Stimulated activated CD8-positive, alpha-beta memory T cell treated with anti-CD3 and anti-CD28 coated beads, Interleukin-7, amount 100 ng/mL, for 4 hours (primary cell): Measurements from ENCODE around the gene NACC2.

ENCODE experiments used
- DNase-seq, 2 donors: peaks; one replicate each; pipeline ENCODE4 v3.0.0-alpha.2; 2020; ENCODE audit warnings: low read depth in 2 of 2

NACC2 gene

DNA sequence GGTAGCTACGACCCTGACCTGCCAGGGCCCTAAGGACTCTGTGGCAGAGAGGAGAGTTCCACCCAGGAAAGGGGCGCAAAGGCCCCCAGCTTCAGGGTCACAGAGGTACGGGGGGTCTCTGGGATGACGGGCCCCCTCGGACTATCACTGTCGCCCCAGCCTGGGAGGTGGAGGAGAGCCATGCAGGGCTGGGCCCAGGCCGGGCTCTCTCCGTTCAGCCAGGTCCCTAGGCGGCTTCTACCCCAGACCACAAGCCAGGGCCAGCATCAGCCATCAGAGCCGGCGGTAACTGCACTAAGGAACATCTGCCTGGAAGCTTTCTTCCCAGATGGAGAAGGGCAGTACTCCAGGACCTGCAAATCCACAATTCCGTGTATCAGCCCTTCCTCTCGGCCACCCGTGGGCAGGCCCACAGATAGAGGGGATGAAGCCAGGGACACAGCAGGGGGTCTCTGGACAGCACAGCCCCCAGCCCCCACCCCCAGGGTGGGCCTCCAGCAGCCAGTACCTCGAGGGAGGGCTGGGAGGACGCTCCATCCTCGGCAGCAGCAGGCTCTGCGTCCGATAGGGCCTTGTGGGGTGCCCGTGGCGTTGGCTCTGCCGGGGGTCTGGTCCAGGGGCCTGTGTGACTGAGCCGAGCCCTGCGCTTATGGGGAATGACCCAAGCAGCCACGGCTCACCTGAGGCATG, 38.4 kb downstream of the NACC2 start:
- DNase-seq = no peak

GRCh38 chr9:136055715-136056545, 39.2 kb downstream of the NACC2 start:
- DNase-seq = no peak

DNA sequence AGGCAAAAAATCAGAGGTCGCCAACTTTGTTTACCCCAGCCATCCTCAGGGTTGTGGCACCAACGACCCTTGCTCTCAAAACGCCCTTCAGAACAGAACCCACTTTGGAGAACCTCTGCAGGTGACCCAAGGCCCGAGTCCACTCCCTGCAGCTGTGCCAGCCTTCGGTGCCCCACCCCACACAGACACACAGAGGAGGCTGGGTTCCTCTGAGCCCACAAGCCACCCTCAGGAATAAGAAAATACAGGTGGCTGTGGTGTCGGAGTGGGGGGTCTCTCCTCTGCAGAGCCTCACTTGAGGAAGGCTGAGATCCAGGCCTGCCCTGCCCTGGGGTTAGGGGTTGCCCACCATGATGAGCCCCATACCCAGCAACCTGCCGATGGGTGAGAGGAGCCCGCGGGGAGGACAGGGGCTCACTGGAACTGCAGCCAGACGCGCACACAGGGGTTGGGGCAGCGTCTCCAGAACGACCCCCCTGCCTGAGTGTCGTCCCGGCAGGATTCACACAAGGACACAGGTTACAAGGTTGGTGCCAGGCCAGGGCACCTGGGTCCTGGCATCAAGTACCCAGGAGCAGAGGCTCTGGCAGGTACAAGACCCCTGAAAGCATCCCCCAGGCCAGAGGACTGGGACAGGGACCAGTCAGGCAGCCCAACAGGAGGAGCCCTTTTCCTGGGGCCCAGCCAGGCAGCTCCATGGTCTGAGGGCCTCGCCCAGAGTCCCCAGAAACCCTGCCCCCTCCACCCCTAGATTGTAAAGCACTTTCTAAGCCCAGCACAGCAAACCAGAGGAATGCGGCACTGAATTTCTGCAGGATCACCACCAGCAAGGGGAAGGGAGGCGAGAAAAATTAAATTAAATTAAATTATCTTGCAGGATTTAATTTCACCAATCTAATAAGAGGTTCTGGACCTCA, 40.0 kb downstream of the NACC2 start:
- no peak for DNase-seq

DNA sequence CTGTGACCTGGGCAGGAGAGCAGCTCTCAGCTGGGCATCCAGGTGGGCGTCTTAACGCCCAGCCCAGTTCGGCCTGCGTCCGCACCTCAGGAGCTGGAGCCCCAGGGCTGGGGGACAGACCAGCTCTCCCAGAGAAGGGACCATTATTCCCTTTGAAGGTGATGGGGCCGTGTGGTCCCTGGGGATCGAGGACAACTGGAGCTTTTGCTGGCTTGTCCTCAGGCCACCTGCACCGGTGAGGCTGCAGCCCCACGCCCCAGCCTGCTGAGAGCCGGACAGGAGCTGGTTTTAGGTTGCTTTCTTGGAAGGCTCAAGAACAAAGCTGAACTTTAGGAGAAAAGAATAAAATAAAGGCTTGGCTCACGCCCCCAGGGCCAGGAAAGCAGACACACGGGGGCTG, 40.9 kb downstream of the NACC2 start:
- no peak for DNase-seq

DNA sequence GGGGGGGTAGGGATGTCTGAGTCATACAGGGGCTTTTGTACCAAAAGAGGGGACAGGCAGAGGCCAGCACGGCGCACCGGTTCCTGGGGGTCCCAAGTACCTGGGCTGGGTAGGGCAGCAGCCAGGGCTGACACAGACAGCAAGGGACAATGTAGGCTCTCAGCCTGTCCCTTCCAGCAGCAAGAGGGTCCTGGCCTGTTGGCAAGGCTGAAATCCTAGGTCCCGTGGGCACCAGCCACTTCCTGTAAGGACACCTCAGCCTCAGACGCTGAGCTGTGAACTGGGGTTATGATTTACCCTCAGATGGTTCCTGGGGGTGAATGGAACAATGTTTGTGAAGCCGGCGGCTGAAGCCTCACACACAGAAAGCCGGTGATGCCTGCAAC, 41.3 kb downstream of the NACC2 start:
- no peak for DNase-seq

DNA sequence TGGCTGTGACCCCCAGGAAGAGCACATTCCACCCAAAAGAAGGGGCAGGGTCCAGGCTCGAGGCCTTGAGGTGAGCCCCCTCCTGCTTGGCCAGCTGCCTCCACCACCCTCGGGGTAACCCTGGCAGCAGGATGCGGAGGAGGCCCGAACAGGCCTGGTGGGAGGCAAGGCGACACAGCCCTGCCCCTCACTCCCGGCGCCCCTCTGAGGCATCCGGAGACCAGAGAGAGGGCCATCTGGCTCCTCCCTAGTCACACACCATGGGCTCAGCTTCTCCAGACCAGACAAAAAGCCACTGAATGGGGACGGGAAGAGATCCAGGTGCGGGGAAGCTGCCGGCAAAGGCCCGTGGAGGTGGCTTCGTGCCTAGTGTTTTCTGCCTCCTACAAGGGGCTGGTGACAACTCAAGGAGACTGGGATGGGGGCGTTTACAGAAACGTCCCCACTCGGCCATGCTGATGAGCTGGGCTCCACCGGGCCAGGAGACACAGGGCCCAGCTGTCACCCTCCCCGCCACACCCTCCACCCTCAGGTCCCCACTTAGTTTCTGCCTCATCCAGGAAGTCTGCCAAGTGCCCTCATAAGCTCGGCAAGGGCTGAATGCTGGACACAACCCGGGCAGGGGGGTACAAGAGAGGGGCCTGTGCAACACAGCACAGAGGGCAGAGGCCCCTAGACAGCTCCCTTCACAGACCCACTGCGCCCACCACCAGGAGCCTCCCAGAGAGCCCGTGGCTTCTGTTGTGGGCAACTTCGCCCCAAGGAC, 41.9 kb downstream of the NACC2 start:
- no peak for DNase-seq

DNA sequence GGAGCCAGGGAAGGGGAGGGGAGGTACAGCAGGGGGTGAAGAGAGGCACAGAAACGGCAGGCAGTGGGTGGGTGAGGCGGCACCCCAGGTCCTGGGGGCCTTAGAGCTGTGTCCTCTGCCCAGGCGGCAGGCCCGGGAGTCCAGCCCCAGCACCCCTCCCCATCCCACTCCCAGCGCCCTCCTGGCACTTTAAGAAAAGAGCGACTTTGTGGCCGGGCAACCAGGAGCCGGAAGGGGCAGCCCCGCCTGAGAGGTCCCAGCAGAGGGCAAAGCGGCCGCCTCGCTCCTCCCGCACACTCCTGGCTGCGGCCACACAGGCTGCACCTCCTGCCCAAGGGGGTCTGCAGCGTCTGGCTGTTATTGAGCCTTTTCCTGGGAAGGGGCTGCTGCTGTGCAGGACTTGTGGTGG, 42.6 kb downstream of the NACC2 start:
- no peak for DNase-seq

GRCh38 chr9:136051837-136052471, 43.1 kb downstream of the NACC2 start:
- no peak for DNase-seq

GRCh38 chr9:136051453-136051836, 43.6 kb downstream of the NACC2 start:
- no peak for DNase-seq

DNA sequence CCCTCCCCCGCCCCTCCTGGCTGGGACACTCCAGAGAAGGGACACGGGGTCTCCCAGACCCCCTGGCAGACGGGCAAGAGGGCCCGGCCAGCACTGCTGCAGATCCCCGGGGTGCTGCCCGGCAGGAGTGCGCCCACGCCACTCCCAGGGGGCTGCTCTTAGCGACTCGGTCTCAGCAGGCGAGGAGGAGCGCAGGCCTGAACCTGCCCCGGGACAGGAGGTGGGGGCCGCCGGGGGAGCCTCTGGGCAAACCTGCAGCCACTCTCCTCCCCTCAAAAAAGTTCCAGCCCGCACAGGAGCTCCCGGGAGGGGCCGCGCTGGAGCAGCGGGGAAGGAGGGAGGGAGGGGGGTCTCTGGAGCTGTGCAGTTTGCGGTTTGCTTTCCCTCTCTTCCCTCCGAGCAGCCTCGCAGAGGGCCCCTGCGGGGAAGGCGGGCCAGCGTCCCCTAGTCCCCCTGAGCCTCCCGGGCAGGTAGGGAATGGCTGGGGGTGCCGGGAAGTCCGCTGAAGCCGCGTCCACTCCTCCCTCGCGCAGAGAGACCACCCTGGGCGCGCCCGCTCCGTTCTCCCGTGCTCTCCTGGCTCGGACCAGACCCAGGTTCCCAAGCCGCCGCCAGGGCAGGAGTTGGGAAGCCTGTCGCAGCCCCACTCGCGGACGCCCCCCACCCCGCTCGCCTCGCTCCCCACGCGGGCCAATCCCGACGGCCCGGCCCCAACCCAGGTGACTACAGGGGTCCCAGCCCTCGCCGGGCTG, 44.2 kb downstream of the NACC2 start:
- no peak for DNase-seq

- DNase-seq = no peak
These were observed 44.8 kb downstream of the NACC2 start for GRCh38 chr9:136050266-136050700.

DNA sequence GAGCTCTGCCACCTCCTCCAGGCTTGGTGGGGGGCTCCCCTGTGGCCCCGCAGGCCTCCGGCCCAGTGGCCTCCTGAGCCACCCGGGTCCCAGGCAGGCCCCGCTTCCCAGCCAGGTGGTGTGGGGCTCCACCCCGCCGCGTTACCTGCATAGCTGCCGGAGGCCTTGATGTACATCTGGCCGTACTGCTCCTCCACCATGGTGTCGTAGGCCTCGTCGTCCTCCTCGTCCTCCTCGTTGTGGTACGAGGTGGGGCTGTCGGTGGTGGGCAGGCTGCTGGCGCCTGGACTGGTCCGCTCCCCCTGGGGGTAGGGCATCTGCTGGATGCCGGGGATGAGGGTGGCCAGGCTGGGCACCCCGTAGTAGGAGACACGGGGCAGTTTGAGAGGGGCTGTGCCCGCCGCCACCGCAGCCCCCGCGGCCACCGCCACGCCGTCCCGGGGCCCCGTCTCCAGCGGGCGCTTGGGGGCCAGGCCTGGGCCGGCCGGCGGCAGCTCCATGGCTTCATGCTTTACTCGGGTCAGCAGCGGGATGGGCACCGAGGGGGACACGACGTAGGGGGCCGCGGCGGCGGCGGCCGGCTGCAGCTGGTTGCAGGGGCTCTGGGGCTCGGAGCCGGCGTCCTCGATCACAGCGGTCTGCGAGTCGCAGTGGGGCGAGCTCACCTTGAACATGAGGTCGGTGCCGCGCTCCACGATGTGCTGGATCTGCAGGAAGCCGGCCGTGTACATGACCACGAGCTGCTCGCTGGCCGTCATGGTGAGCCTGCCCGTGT, 45.4 kb downstream of the NACC2 start:
- DNase-seq = no peak

DNA sequence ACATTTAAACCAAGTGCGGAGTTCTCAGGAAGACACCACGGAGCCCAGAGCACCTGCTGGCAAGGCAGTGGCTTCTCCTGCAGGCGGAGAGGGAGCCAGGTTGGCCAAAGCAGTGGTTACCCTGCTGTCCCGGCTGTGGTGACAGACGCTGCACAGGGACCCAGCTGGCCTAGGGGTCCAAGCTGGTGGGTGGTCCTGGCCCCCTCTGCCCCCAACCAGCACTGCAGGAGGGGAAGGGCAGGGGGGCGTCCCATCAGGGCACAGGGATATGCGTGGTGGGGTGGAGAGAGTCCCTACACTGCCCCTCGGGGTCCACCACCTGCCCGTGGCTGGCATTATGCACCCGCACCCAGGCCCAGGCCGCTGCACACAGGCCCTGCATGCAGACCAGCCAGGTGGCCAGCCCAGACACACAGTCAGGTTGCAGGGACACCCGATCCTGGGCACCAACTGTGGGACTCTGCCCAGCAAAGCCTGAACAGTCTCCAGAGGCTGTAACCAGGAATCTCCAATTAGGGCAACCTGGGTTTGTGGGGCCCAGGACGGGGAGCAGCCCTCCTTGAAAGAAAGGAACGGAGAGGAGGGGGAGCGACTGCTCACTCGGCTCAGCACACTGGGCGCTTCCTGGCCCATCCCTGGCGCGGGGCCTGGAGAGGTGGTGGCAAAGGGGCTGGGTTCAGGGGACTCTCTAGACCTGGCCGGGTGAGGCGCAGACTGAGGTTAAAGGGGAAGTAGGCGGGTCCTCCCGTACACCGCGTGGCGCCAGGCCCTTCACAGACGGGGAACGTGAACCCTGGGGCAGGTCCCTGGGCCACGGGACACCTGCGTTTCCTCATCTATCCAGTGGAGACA, 46.3 kb downstream of the NACC2 start:
- no peak for DNase-seq

GRCh38 chr9:136047775-136048559, 47.1 kb downstream of the NACC2 start:
- DNase-seq = no peak

- DNase-seq = no peak
These were observed 47.9 kb downstream of the NACC2 start for GRCh38 chr9:136047076-136047774.

DNA sequence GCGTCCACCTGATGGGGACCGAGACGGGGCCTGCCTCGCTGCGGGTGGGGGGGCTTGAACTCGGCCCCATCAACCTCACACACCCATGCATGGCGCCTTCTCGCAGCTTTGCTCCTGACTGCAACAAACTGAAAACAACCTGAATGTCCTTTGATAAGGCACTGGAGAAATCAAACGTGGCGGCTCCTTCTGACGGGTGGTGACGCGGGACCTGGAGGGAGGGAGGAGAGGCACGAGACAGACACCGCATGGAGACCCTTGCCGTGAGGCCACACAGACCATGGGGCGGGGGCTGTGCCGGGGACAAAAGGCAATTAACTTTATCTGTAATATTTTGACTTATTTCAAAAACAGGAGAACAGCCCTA, 48.6 kb downstream of the NACC2 start:
- no peak for DNase-seq
